Measurements from ENCODE around the gene SYT5.
"Not testable (repeated sequence)": the region's sequence is repeated elsewhere in the genome, so short reads cannot be mapped to it uniquely, and the experiment has no call there.

SYT5 gene

GRCh38 chr19:55208880-55209692, 29.0 kb upstream of the SYT5 start, which contains the start of gene PTPRH:
PTPRH (minus strand) TSS chr19:55209501; CDS start chr19:55209433, 68 bp downstream.
- POLR2A ChIA-PET = no interaction called here
- DNase-seq (ENCODE audit: extremely low spot score) = no peak
- no peak for TF ChIP-seq CTCF (IDR thresholded peaks at IDR 0.05; ENCODE audit: control extremely low read depth, extremely low read depth, low read depth, missing control alignments)
- CTCF ChIA-PET = no interaction called here

- no peak for TF ChIP-seq CTCF (IDR thresholded peaks at IDR 0.05; ENCODE audit: control extremely low read depth, extremely low read depth, low read depth, missing control alignments)
- ChIA-PET POLR2A (interaction anchor here (0.7 kb wide), 1 partner anchor 14 kb away, joined by 4 read pairs; no protein-coding TSS in a partner anchor), CTCF (no interaction called here)
- DNase-seq (ENCODE audit: extremely low spot score) = peak; percentile 62
Measured at GRCh38 chr19:55206664-55207500, 26.8 kb upstream of the SYT5 start.

- CTCF ChIA-PET = interaction anchor here (0.8 to 0.9 kb wide), 2 partner anchors 42 to 217 kb away, joined by 3 read pairs; no protein-coding TSS in a partner anchor
- POLR2A ChIA-PET; DNase-seq (ENCODE audit: extremely low spot score): not testable (repeated sequence)
Measured at GRCh38 chr19:55202199-55202598, 22.1 kb upstream of the SYT5 start.

GRCh38 chr19:55199620-55200204, 19.6 kb upstream of the SYT5 start:
- TF ChIP-seq CTCF (IDR thresholded peaks at IDR 0.05; ENCODE audit: control extremely low read depth, extremely low read depth, low read depth, missing control alignments) = no peak
- ChIA-PET CTCF (no interaction called here), POLR2A (no interaction called here)
- no peak for DNase-seq (ENCODE audit: extremely low spot score)

- DNase-seq (ENCODE audit: extremely low spot score) = no peak
- CTCF ChIA-PET = interaction anchor here (1.0 to 2.2 kb wide), 2 partner anchors 15 to 270 kb away, joined by 3 to 5 read pairs; no protein-coding TSS in a partner anchor
- POLR2A ChIA-PET = no interaction called here
- no peak for TF ChIP-seq CTCF (IDR thresholded peaks at IDR 0.05; ENCODE audit: control extremely low read depth, extremely low read depth, low read depth, missing control alignments)
Measured at GRCh38 chr19:55198651-55199050, 18.6 kb upstream of the SYT5 start.

GRCh38 chr19:55197528-55197927, 17.4 kb upstream of the SYT5 start:
- DNase-seq (ENCODE audit: extremely low spot score) = peak; percentile 29
- no peak for TF ChIP-seq CTCF (IDR thresholded peaks at IDR 0.05; ENCODE audit: control extremely low read depth, extremely low read depth, low read depth, missing control alignments)
- POLR2A ChIA-PET = interaction anchor here (1.0 kb wide), 1 partner anchor 13 kb away, joined by 6 read pairs; no protein-coding TSS in a partner anchor
- CTCF ChIA-PET = interaction anchor here (2.2 kb wide), 1 partner anchor 14 kb away, joined by 5 read pairs; no protein-coding TSS in a partner anchor
